ENCODE results near the gene KRTCAP2. TPM values are rescaled to one million over a fixed set of nuclear protein-coding genes. Genes with fewer than 3 reads are reported as not detected.

KRTCAP2 gene
- polyA plus RNA-seq, 3 donors: 157 to 256 (median 247) TPM

DNA sequence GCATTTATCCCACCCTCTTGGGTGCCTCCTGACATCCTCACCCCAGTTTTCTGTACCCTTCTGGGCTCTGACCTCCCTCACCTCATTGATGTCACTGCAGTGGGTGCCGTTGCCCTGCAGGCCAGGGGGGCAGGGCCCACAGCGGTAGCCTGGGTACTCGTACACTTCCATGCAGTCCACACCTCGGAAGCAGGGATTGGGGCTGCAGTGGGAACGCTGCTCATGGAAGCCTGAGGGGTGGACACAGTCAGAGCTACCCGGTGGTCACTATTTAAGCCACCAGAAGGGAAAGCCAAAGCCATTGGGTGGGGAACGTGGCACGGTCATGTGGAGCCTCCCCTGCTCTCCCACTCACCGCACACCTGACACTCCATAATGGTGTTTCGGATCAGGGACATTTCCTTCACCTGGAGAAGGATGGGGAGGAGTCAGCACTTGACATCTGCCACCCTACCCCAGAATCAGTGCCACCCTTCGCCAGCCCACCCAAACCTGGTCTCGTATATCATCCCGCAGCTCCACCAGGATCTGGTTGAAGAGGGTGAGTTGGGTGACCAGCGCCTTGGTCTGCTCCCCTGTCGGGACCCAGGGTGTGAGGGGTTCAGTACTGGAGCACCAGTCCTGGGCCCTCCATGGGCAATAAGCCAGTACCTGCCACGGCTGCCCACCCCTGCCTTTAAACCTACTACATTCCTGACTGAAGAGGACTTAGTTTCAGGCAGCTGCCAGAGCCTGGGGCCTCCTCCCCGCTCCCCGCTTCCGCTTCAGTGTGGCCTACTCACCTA is 29.8 kb upstream of the KRTCAP2 start:
- Mint-ChIP-seq H3K4me3 (no peak overlapping the region), H3K36me3 (peaks cover 0 to 2% of the 10 kb centered on the region in 2 donors), H3K9me3 (no peaks in the 10 kb centered on the region), H3K4me1 (peaks cover 12% of the 10 kb centered on the region), H3K27me3 (ENCODE audit: low read depth in 3 of 3) (no peaks in the 10 kb centered on the region), H3K27ac (no peak overlapping the region)
- Histone ChIP-seq H3K27me3 (ENCODE audit: control insufficient read depth in 2 of 2, insufficient read depth in 2 of 2, low read length in 2 of 2) (no peaks in the 10 kb centered on the region), H3K9me3 (replicated peaks in 1 of 2; ENCODE audit: control insufficient read depth in 1 of 2, insufficient read depth in 1 of 2, low read length in 2 of 2) (no peaks in the 10 kb centered on the region), H3K4me2 (replicated peaks; ENCODE audit: extremely low read depth, low read length, poor library complexity, severe bottlenecking) (no peak overlapping the region), H3K79me2 (ENCODE audit: insufficient read depth, low read length) (no peaks in the 10 kb centered on the region), H3K36me3 (replicated peaks in 1 of 2; ENCODE audit: control insufficient read depth in 1 of 2, insufficient read depth in 2 of 2, low read length in 2 of 2) (no peaks in the 10 kb centered on the region), H3K4me1 (ENCODE audit: control insufficient read depth in 1 of 2, insufficient read depth in 2 of 2, low read length in 2 of 2) (peaks cover 12 to 15% of the 10 kb centered on the region in 2 donors), H2AFZ (ENCODE audit: insufficient read depth, low read depth, low read length, poor library complexity, severe bottlenecking) (no peak overlapping the region), H3K27ac (ENCODE audit: low read depth in 1 of 2, low read length in 2 of 2) (no peak overlapping the region), H4K20me1 (ENCODE audit: insufficient read depth, low read length) (no peaks in the 10 kb centered on the region), H3K4me3 (replicated peaks in 1 of 3; ENCODE audit: low read depth in 2 of 3, low read length in 3 of 3) (no peak overlapping the region), H3K9ac (ENCODE audit: insufficient read depth, low read length, poor library complexity, severe bottlenecking) (no peak overlapping the region)
- intact Hi-C loops (cut with micrococcal nuclease): no loop called here
- WGBS (ENCODE audit: insufficient coverage): 98% methylated on average over 12 of the region's 19 CpGs
- TF ChIP-seq, protein P1, sequence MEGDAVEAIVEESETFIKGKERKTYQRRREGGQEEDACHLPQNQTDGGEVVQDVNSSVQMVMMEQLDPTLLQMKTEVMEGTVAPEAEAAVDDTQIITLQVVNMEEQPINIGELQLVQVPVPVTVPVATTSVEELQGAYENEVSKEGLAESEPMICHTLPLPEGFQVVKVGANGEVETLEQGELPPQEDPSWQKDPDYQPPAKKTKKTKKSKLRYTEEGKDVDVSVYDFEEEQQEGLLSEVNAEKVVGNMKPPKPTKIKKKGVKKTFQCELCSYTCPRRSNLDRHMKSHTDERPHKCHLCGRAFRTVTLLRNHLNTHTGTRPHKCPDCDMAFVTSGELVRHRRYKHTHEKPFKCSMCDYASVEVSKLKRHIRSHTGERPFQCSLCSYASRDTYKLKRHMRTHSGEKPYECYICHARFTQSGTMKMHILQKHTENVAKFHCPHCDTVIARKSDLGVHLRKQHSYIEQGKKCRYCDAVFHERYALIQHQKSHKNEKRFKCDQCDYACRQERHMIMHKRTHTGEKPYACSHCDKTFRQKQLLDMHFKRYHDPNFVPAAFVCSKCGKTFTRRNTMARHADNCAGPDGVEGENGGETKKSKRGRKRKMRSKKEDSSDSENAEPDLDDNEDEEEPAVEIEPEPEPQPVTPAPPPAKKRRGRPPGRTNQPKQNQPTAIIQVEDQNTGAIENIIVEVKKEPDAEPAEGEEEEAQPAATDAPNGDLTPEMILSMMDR (IDR thresholded peaks at IDR 0.05): no peak
- DNase-seq: no peak

- WGBS (ENCODE audit: insufficient coverage): 90% methylated on average over 7 of the region's 7 CpGs
- peaks cover 5 to 7% of the 10 kb centered on the region in 2 donors for H3K4me1 ChIP-seq (ENCODE audit: control insufficient read depth in 1 of 2, insufficient read depth in 2 of 2, low read length in 2 of 2)
- H2AFZ ChIP-seq (ENCODE audit: insufficient read depth, low read depth, low read length, poor library complexity, severe bottlenecking): no peak overlapping the region
- Mint-ChIP-seq H3K27ac (no peak overlapping the region), H3K9me3 (no peaks in the 10 kb centered on the region), H3K36me3 (peaks cover 0 to 2% of the 10 kb centered on the region in 2 donors), H3K4me3 (no peak overlapping the region), H3K27me3 (ENCODE audit: low read depth in 3 of 3) (no peaks in the 10 kb centered on the region), H3K4me1 (peaks cover 6% of the 10 kb centered on the region)
- no peaks in the 10 kb centered on the region for H4K20me1 ChIP-seq (ENCODE audit: insufficient read depth, low read length)
- no peaks in the 10 kb centered on the region for H3K27me3 ChIP-seq (ENCODE audit: control insufficient read depth in 2 of 2, insufficient read depth in 2 of 2, low read length in 2 of 2)
- no peaks in the 10 kb centered on the region for H3K79me2 ChIP-seq (ENCODE audit: insufficient read depth, low read length)
- no peak overlapping the region for H3K4me2 ChIP-seq (replicated peaks; ENCODE audit: extremely low read depth, low read length, poor library complexity, severe bottlenecking)
- no peaks in the 10 kb centered on the region for H3K9me3 ChIP-seq (replicated peaks in 1 of 2; ENCODE audit: control insufficient read depth in 1 of 2, insufficient read depth in 1 of 2, low read length in 2 of 2)
- no peak overlapping the region for H3K9ac ChIP-seq (ENCODE audit: insufficient read depth, low read length, poor library complexity, severe bottlenecking)
- DNase-seq: no peak
- no peak overlapping the region for H3K27ac ChIP-seq (ENCODE audit: low read depth in 1 of 2, low read length in 2 of 2)
- no peaks in the 10 kb centered on the region for H3K36me3 ChIP-seq (replicated peaks in 1 of 2; ENCODE audit: control insufficient read depth in 1 of 2, insufficient read depth in 2 of 2, low read length in 2 of 2)
- intact Hi-C loops (cut with micrococcal nuclease): no loop called here
- TF ChIP-seq, protein P1 (IDR thresholded peaks at IDR 0.05): no peak
- H3K4me3 ChIP-seq (replicated peaks in 1 of 3; ENCODE audit: low read depth in 2 of 3, low read length in 3 of 3): no peak overlapping the region
These were observed 29.1 kb upstream of the KRTCAP2 start for GRCh38 chr1:155202198-155202597.

Measured in CD14-positive monocyte (primary cell).